ENCODE data around the gene STIM2.
"Not testable (repeated sequence)": the region's sequence is repeated elsewhere in the genome, so short reads cannot be mapped to it uniquely, and the experiment has no call there.

The STIM2 gene

GRCh38 chr4:27005905-27006590 is 145.4 kb downstream of the STIM2 start:
- DNase-seq = no peak

- DNase-seq = no peak
Measured at GRCh38 chr4:27006646-27007045, 146.0 kb downstream of the STIM2 start.

GRCh38 chr4:27007507-27007906 is 146.9 kb downstream of the STIM2 start:
- no peak for DNase-seq

DNA sequence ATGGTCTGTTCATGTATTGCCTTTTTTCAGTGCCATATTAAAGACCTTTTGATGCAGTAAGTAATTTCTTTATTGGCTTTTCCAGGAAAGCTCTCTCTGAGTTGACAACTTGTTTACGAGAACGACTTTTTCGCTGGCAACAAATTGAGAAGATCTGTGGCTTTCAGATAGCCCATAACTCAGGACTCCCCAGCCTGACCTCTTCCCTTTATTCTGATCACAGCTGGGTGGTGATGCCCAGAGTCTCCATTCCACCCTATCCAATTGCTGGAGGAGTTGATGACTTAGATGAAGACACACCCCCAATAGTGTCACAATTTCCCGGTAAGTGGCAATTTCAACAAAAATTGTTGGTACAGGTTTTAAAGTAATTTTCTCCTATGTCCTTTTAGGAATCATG is 148.0 kb downstream of the STIM2 start:
- no peak for DNase-seq

DNA sequence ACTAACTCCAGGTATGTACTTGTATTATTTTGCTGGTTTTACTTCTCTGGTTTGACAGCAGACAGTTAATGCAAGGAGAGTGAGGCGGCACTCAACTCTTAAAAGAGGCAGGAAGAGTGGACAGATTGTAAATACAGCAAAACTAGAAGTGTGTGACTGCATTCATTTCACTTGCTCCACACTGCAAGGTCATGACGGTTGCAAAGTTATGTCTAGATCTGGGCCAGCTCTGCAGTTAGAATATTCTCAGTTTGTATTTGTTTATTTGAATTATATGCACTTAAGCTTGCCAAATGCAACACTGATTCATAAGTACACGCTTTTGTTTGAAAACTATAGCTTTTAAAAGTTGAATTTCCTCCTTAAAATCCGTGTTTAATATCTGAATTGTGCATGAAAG is 148.9 kb downstream of the STIM2 start:
- DNase-seq = no peak

DNA sequence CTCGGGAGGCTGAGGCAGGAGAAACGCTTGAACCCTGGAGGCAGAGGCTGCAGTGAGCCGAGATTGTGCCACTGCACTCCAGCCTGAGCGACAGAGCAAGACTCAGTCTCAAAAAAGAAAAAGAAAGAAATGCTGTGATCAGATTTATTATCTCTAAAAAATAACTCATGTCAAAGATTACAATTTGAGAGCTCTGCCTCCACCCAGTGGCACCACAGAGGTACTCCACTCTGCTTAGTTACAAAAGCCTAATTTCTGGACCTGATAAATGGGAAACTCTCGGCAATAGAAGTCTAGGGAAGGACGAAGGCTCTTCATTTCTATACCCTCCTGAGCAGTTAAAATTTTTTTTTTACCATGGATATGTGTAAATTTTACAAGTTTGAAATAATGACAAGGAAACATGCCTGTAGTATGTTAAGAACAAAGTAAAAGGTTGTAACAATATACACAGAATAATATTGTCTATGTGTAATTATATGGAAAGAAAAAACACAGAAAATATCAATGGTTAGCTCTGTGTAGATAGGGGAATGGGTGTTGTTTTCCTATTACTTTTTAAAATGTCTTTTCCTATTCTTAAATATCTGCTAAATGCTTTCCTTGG is 149.8 kb downstream of the STIM2 start:
- peak; percentile 9 for DNase-seq

DNA sequence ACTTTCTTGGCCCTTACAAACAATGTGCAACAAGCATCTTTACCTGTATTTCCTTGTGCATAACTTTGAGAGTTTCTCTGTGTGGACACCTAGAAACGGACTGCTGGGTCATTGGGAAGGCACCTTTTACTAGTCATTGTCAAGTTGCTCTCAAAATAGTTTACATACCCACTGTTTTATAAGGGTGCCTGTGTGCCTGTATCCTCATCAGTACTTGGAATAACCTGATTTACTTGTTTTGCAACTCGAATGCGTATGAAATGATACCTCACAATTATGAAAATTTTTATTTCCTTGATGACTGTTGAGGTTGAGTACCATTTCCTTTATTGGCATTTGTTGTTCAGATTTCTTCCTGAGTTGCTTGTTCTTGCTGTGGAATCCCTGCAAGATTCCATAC is 150.8 kb downstream of the STIM2 start:
- DNase-seq = peak; percentile 75

DNA sequence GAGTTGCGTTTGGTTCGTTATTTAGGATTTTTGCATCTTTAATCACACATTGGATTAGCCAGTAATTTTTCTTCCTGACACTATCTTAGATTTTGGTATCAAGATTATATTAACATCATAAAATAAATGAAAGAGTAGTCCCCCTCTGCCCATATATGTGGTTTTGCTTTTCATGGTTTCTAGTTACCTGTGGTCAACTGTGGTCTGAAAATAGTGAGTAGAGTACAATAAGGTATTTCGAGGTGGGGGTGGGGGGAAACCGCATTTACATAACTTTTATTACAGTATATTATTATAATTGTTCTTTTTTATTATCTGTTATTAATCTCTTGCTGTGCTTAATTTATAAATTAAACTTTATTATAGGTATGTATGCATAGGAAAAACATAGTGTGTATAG is 152.4 kb downstream of the STIM2 start:
- no peak for DNase-seq

GRCh38 chr4:27016551-27016950 is 155.9 kb downstream of the STIM2 start:
- DNase-seq = no peak

DNA sequence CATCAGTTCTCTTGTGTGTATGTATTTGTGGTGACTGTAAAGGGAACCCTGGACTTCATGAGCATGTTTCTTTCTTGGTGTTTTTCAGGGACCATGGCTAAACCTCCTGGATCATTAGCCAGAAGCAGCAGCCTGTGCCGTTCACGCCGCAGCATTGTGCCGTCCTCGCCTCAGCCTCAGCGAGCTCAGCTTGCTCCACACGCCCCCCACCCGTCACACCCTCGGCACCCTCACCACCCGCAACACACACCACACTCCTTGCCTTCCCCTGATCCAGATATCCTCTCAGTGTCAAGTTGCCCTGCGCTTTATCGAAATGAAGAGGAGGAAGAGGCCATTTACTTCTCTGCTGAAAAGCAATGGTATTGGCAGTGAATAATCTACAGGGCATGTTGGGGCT is 157.0 kb downstream of the STIM2 start:
- no peak for DNase-seq

DNA sequence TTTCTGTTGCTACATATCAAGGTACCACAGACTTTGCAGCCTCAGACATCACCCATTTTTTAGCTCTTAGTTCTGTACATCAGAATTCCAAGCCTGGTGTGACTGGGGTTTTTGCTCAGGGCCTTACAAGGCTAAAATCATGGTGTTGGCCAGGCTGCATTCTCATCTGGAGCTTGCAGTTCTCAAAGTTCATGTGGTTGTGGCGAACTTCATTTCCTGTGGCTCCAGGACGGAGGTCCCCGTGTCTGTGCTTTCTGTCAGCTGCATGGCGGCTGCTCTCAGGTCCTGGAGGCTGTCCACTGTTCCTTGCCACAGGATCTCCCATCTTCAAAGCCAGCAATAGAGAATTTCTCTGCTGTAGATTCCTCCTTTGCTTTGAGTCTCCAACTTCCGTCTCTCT is 157.4 kb downstream of the STIM2 start:
- no peak for DNase-seq

GRCh38 chr4:27018910-27019309 is 158.3 kb downstream of the STIM2 start:
- DNase-seq = no peak

DNA sequence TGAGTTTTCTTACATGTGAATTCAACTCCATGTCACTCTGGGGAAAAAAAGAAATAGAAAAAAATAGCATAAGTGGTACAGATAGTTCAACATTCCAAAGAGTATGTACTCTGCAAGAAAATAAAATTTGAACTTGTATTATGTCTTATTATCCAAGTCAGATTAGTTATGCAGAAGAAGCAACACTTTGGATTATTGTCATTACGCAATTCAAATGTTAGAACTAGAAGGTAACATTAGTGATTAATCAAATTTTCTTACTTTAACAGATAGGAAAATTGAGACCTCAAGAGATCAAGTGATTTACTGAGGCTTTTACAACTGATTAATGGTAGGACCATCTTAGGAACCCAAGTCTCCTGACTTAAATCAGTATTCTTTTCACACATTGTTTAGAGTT is 159.1 kb downstream of the STIM2 start:
- DNase-seq = no peak

DNA sequence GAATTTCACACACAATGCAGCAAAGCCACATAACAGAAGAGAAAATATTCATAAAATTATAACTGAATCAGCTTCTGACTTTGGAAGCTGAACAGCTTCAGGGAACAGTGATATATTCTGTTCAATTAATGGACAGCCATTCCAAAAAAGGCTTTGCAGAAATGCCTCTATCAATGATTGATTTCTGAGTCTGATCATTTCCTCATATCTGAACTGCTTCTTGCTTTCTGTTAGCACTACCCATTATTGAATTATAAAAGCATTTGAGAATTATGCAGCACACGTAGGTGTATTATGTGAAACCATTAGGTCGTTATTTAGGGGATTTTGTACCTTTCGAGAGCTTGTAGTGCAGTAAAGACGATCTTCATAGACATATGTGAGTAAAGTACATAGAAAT is 159.6 kb downstream of the STIM2 start:
- DNase-seq = no peak

DNA sequence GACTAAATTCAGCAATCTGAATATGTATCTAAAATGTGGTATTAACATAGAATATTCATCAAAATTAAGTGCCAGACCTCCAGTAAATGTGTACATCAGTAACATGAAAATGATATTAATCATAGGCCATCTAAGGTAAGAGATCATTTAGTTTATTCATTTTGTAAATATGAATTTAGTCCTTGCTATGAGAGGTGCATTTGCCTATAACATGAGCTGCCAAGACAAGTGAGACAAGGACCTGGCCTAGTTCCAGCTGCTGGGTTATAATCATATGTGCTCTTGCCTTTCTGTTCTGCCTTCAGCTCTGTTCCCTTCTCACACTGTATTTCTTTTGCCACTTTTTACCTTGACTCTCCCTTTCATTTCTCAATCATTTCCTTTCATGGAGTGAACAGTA is 160.0 kb downstream of the STIM2 start:
- DNase-seq = no peak

- DNase-seq = no peak
Measured at GRCh38 chr4:27022963-27023362, 162.3 kb downstream of the STIM2 start.

DNA sequence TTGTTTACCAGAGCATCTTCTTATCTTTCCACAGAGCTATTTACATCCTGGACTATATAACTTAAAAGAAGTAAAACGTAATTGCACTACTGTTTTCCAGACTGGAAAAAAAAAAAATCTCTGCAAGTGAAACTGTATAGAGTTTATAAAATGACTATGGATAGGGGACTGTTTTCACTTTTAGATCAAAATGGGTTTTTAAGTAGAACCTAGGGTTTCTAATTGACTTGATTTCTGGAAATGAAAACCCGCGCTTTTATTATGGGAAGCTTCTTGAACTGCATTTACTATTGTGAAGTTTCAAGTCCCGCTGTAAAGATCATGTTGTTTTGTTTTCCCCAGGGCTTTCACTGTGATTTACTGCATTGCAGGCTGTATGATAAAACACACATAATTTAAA is 162.7 kb downstream of the STIM2 start:
- no peak for DNase-seq

DNA sequence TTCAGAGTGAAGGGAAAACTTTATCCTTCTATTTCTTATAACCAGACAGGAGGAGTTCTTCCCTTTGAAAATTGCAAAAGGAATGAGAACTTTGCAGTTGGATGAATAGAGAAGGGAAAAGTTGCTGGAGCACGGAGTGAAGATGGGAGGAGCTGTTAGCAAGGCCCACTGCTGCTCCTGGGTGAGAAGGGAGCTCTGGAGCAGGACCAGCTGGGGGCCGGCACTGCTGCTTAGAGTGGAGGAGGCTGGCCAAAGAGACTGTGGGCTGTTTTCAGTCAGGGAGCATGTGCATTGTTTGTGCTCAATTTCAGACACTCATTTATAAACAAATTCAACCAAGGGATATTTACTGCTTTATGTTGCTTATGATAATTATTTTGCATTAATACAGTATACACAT is 164.2 kb downstream of the STIM2 start:
- no peak for DNase-seq

DNA sequence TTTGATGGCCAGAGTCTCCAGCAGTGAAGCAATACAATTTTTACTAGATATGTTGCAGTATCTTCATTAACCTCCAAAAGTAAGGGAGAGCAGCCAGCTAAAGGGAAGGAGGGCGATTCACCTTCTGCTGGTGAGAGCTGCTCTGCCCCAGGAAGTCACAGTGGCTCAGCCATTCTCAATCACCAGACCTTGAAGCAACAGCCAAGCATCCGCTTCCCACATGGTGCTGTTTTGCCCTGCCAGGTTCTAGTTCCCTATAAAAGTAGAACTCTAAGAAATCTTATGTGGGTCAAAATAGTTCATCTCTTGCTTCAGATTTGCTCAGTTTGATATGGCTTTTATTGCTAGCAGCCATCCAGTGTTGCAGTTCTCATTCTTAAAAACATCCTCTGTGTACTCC is 166.8 kb downstream of the STIM2 start:
- no peak for DNase-seq

- not testable (repeated sequence) for DNase-seq
Measured at GRCh38 chr4:27035127-27035526, 174.5 kb downstream of the STIM2 start.

- DNase-seq = no peak
Measured at GRCh38 chr4:27040356-27040755, 179.7 kb downstream of the STIM2 start.

- no peak for DNase-seq
Measured at GRCh38 chr4:27042411-27042810, 181.8 kb downstream of the STIM2 start.

DNA sequence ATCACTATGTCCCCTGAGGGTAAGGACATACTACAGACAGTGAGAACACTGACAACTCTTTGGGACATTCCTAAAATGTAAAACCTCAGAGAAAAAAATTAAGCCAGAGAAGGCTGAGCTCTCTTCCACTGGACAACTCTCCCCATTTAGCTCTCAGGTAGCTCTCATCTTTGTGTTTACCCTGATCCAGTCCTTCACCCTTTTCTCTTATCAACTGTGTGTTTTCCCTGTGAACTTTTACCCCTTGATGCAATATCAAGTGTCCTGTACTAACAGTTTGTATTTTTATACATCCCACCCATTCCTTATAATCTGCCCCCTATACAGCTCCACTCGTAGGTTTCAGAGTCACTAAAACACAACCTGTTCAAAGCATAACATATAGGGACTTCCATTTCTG is 182.6 kb downstream of the STIM2 start:
- no peak for DNase-seq

- DNase-seq = no peak
Measured at GRCh38 chr4:27046851-27047250, 186.2 kb downstream of the STIM2 start.

Data from NCI-H1048 (cell line).